NCI-H748 treated with DMSO at 0.1 percent for 48 hours (cell line): ENCODE measurements around the gene NOL9.
"Not testable (repeated sequence)": the region's sequence is repeated elsewhere in the genome, so short reads cannot be mapped to it uniquely, and the experiment has no call there.

Experiments
- DNase-seq: peaks from one replicate; lab custom pipeline; 2025; lab: John Stamatoyannopoulos, UW

NOL9 gene

GRCh38 chr1:6502000-6502891 is 52.1 kb downstream of the NOL9 start:
- DNase-seq, result no peak

GRCh38 chr1:6501279-6501813 is 53.0 kb downstream of the NOL9 start:
- DNase-seq, result no peak

- DNase-seq, result no peak
These were observed 53.6 kb downstream of the NOL9 start for GRCh38 chr1:6500544-6501278.

- DNase-seq, result no peak
These were observed 55.0 kb downstream of the NOL9 start for GRCh38 chr1:6499296-6499695.

- DNase-seq, result no peak
These were observed 55.7 kb downstream of the NOL9 start for GRCh38 chr1:6498576-6499111.

GRCh38 chr1:6497867-6498575 is 56.3 kb downstream of the NOL9 start:
- no peak for DNase-seq

- peak; percentile 10 for DNase-seq
These were observed 57.0 kb downstream of the NOL9 start for GRCh38 chr1:6497215-6497866.

- DNase-seq, result no peak
These were observed 57.5 kb downstream of the NOL9 start for GRCh38 chr1:6496890-6497214.

- DNase-seq, result no peak
These were observed 58.0 kb downstream of the NOL9 start for GRCh38 chr1:6496365-6496721.

GRCh38 chr1:6495540-6496364 is 58.6 kb downstream of the NOL9 start:
- no peak for DNase-seq

GRCh38 chr1:6495041-6495441 is 59.3 kb downstream of the NOL9 start:
- DNase-seq, result no peak

- no peak for DNase-seq
These were observed 59.7 kb downstream of the NOL9 start for GRCh38 chr1:6494627-6495026.

- not testable (repeated sequence) for DNase-seq
These were observed 60.5 kb downstream of the NOL9 start for GRCh38 chr1:6493834-6494223.

GRCh38 chr1:6491966-6492365 is 62.3 kb downstream of the NOL9 start:
- no peak for DNase-seq

GRCh38 chr1:6491480-6491962 is 62.8 kb downstream of the NOL9 start, which contains the start of gene PLEKHG5:
TSS of gene PLEKHG5 (minus strand) at chr1:6491667. CDS start at chr1:6477571, 14,096 bp downstream.
- no peak for DNase-seq

- DNase-seq, result no peak
These were observed 63.2 kb downstream of the NOL9 start for GRCh38 chr1:6491081-6491449.

GRCh38 chr1:6490181-6491080 is 63.9 kb downstream of the NOL9 start:
- DNase-seq, result no peak

- peak; percentile 21 for DNase-seq
These were observed 64.5 kb downstream of the NOL9 start for GRCh38 chr1:6489799-6490180.

GRCh38 chr1:6489383-6489765 is 64.9 kb downstream of the NOL9 start:
- DNase-seq, result no peak
